GM15510 (cell line): Measurements from ENCODE around the gene RAPGEF4.

ENCODE experiments used
- POLR2A ChIP-seq: IDR thresholded peaks from 3 replicates; pipeline ENCODE4 v1.6.1; 2011; ENCODE audit warnings: borderline replicate concordance; ENCODE audit not compliant: insufficient read length; ENCODE audit errors: extremely low read depth

RAPGEF4 gene

DNA sequence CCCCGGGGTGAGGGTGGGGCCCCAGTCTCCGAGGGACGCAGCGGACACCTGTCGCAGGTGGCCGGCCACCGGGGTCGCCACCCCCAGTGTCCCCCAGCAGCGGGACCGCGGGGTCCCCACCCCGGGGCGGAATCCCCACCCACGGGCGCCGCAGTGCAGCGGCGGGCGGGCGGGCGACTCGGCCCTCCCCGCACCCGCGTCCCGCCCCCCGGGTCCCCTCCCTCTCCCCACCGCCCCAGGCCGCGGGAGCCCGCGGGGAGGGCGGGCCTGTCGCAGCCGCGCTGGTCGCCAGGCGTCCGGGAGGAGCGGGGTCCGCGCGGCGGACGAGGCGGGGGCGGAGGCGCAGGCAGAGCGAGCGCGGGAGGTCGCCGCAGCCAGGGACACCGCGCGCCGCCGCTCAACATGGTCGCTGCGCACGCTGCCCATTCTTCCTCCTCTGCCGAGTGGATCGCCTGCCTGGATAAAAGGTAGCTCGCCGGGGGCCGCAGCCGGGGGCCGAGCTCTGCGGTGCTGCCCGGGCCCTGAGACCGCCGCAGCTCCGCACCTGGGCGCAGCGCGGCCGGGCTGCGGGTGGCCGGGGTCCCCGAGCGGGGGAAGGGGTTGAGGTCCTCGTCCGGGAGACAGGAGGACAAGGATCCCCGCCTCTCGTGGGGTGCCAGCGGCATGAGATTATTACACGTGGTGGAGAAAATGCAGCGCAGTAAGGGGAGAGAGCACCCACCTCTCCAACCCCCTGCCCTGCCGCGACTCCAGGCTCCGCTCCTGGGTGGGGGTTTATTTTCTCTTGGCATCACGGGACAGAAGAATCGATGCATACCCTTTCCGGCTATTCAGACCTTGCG is at the start of gene RAPGEF4:
RAPGEF4 (plus strand) TSS at position 264 of the 842 bp plus-strand sequence; CDS start at position 403, 139 bp downstream.
- no peak for TF ChIP-seq POLR2A

DNA sequence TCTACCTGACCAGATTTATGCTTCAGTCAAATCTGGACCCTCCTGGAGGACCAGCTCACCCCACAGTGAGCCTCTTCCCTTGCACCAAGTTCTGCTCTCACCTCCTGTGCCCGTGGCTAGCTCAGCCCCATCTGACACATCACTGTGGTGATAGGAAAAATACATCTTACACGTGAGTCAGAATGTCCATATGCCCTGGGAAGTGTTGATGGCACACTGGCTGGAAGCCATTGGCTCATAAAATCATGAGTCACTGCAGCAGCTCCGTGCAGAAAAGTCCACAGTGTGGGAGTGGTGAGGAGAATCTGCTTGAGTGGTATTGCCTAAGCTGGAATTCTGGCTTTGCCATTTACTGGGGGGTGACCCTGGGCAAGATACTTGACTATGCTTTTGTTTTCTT is 42.6 kb upstream of the RAPGEF4 start:
- TF ChIP-seq POLR2A, result no peak

DNA sequence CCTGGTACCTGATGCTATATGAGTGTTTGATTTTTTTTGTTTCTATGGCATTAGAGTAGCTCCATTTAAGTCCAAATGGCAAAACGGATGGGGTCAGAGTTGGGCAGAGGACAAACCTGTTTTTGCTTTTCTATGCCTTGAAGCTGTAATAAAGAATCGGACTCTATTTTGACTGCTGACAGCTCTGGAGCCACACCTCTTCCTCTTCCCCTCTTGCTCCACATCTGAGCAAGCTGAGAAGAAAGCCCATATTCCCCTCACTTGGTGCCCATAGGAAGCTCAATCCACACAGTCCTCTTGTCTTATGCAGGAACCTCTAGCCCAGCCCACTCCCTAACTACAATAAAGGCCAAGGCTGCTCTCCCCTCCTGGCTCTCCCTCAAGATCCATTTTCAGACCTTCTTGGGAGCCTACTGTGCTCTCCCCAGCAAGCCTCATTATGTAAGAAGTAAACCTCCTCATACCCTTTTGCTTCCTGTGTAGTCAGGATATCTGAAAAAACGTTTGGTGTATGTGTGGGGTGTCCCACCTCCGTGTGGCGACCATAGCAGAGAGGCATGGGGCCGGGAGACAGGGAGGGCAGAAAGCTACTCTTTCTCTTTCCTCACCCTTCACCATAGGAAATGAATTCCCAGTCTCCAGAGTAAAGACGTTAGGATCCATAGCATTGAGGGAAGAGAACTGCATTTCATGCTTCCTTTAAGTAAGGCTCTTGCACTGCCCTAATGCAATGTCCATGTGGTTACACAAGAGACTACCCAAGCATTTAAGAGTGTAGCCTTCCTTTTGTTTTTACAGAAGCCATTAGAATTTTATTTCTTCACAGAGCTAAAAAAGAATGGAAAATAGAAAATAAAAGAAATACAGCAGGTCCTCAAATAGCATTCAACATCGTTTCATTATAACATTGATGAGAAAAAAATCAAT is 41.9 kb upstream of the RAPGEF4 start:
- TF ChIP-seq POLR2A, result no peak

DNA sequence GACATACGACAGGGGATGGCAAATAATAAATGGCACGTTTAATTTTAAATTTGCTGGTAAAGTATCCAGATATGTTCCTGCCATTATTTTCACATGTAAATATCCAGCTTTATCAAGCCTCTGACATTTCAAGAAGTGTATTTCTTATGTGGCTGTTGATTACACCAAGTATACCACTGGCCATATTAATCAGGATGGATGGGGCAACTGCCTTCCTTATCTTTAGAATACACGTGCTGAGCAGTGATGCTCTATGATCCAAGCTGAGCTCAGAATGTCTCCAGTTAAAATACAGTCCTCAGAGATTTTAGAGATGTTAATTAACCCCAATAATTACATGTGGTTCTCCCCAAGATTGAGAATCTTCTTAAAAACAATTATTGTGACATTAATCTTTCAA is 38.3 kb upstream of the RAPGEF4 start:
- TF ChIP-seq POLR2A, result no peak

DNA sequence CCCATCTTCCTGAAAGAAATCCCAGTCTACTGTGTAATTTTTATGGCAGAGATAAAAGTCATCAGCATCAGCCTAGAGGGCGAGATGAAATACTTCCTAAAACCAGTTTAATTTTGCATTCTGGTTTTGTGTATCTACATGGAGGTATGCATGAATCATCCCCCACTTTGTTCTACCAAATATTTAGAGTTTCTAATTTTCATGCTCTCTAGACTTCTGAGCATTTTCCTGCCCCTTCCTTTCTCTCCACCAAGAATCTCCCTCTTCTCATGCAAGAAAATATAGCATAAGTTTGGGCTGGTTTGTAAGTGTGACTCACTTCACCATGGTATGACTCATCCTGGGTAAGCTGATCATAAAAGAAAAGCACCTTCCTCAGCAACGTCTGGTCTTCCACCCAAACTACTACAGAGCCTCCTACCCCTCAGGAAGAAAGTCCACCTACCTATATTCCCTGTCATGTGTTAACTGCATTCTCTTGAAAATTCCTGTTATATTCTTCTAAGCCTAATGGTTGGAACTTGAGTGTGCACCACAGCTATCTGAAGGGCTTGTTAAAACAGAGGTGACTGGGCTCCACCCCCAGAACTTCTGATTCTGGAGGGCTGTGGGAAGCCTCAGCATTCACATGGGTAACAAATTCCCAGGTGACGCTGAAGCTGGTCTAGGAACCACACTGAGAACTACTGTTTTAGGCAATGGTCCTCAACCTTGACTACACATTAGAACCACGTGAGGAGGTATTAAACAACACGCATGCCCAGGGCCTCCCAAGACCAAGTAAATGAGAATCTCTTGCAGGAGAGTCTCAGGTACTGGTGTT is 37.4 kb upstream of the RAPGEF4 start:
- no peak for TF ChIP-seq POLR2A

DNA sequence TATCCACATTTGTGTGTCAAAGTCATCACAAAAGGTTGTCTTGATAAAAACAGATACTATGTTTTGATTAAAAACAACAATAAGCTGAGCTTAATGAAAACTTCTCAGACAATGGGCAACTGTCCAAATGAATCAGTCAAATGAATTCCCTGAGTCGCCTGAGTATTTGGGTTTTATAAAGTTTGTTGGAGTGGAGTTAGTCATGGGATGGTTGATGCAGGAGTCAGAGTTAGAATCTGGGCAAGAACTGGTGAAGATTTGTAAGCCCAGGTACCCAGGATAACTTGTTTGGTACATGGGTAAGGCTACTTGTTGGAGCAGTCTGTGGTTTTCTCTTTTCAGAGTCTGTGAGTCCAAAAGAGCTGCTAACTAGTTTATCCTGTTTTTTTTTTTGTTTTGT is 34.4 kb upstream of the RAPGEF4 start:
- TF ChIP-seq POLR2A, result no peak

DNA sequence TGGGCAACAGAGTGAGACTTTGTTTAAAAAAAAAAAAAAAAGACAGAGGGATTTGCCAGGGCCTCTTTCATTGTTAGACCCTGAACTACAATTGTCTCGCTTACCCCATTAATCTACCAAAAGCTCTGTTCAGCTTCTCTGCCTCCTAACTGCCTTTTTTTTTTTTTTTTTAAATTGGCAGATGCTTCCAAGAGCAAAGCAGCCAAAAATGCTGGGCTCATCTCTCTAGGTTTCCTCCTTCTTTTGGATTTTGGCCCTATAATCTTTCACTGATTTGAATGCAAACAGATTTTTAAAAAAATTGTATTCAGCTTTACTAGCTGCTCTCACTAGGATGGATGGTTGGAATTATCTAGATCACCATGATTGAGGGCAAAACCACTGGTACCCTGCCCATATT is 33.2 kb upstream of the RAPGEF4 start:
- no peak for TF ChIP-seq POLR2A

DNA sequence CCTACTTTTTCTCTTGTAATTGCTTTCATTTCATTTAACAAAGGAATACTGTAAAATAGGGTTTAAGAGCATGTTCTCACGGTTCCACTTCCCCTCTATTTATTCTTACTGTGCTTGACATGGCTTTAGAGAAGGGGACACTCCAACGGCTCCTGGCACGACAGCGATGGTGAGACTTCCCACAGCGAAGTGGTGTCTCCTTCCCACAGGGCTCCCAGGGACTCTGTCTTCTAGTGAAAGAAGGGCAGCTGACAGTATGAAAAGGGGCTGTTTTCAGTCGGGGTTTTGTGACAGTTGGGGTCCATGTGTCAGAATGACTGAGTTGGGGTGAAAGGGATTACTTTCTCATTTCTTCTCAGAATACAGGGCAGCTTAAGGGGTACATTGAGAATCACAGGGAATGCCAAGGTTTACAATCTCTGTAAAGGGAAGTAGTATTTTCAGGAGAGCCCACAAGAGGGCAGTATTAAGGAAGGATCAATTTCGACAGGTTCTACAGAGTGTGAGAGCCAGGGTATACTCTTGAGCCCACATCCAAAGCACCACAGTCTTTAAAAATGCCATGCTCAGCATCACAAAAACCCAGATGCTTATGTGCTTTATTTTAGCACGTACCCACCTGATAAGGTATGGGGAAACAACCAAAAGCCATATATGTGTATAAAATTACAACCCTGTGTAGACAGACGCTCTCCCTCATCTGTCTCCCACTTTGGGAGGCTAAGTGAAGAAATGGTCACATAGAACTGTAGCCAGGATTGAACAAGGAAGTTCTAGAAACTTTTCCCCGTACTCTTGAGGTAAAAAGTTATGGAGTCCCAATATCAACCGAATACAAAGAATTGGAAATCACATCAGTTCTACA is 31.3 kb upstream of the RAPGEF4 start:
- no peak for TF ChIP-seq POLR2A

DNA sequence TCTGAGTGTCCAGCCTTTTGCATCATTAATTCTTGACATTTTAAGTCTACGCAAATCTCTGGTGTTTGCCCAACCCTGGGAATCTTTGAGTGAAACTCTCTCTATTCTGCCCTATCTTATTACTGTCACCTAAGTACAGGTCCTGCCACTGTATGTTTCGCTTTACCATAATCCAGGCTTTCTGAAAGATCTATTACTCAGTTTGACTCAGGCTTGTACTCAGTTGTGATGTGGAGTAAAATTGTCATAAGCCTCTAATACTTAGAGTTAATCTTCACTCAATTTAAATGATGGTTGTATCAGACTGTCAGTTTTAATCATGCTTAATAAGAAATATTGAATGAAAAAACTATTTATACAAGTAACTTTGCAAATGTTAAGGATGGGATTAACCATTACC is 30.3 kb upstream of the RAPGEF4 start:
- no peak for TF ChIP-seq POLR2A

DNA sequence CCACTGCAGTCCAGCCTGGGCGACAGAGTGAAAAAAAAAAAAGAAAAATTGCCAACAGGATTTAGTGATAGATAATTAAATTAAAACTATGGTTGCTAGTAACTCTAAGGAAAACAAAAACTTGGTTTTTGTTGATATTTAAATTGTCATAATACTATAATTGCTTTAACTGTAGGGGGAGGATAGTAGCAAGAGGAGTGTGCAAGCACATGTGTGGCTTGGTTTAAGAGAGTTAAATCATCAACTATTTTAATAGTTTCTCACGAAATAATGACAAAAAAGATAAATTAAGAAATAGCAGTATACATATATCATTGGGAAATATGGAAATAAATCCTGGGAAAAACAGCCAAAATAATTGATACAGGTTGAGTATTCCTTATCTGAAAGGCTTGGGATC is 27.4 kb upstream of the RAPGEF4 start:
- no peak for TF ChIP-seq POLR2A

DNA sequence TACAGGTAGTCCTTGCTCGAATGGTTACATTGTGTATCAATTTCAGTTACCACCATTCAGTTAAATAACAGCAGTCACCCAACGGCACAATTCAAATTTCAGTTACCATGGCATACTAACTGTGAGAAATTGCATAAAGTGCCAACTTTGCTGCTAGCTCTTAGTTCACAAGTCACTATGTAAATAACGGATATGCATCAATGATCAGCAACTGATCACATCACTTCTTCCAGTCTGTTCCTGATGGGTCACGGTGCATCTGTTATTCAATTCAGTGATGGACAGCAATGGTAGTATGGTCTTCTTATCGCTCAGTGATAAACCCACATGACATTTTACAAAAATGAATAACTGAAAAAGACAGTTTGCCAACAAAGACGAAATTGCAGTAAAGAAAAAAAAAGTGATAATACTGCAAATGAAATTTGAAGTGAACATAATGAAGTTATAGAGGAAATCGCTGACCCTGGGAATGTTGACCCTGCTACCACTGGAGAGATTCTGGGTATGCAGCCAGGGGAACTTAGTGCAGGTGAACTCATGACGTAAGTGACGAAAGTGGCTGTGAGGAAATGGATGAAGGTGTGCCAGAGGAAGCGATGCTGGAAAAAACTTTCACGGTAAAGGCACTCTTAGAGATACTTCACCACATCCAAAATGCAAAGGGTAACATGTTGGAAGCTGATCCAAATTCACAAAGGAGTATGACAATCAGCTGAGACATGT is 25.9 kb upstream of the RAPGEF4 start:
- no peak for TF ChIP-seq POLR2A

DNA sequence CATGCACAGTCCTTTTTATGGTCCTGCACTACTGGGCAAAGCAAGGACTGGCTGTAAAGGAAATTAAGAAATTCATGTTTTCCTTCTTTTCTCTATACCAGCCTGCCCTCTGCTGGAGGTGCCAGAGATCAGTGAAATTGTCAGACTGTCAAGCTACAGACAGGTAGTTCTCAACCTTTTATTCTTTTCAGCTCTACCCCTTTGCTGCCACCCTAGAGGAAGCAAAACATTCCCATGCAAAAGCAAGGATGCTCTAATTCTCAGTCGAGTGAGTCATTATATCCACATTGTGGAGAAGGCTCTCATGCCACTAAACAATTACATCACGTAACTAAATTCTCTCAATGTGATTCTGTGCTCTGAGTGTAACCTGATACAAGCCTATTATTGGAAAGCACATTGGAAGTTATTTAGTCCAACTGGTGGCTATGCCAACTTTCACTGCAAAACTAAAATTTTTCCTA is 25.0 kb upstream of the RAPGEF4 start:
- TF ChIP-seq POLR2A, result no peak

DNA sequence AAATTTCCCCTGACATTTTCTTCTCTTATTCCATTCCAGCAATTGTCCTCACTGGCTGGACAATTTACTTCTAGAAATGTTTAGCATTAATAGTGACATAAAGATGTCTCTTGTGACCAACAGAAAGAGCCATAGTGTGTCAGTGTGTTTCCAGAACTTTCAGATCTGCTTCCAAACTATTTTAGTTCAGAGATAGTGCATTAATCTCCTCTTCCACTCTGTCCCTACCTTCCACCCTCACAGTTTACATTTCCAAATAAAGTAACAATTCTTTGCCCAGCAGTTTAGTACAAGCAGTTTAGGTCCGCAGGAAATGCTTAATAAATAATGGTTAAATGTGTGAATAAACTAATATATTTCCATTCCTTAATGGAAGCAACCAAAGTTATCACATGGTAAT is 24.5 kb upstream of the RAPGEF4 start:
- TF ChIP-seq POLR2A, result no peak
